GM21423 (cell line): ENCODE results near the gene SEC14L1.

Experiments used
- ATAC-seq: cut with Tn5 transposase; IDR thresholded peaks from one replicate; pipeline ENCODE4 v1.9.1; 2021; ENCODE audit warnings: mild to moderate bottlenecking, moderate library complexity; ENCODE audit not compliant: unreplicated experiment

The SEC14L1 gene

DNA sequence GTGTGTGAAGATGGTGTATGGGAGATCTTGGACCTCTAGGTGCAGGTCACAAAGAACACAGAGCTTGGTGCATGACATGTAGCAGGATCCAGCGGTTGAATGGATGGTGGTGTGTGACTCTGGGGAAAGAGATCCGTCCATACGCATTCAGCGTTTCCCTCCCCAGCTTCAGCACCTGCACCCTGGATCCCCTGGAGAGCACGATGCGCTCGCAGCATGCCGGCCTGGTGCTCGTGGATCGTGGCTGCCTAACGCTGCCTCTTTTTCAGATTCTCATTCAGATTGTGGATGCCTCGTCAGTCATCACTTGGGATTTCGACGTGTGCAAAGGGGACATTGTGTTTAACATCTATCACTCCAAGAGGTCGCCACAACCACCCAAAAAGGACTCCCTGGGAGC is 70.9 kb downstream of the SEC14L1 start:
- no peak for ATAC-seq

DNA sequence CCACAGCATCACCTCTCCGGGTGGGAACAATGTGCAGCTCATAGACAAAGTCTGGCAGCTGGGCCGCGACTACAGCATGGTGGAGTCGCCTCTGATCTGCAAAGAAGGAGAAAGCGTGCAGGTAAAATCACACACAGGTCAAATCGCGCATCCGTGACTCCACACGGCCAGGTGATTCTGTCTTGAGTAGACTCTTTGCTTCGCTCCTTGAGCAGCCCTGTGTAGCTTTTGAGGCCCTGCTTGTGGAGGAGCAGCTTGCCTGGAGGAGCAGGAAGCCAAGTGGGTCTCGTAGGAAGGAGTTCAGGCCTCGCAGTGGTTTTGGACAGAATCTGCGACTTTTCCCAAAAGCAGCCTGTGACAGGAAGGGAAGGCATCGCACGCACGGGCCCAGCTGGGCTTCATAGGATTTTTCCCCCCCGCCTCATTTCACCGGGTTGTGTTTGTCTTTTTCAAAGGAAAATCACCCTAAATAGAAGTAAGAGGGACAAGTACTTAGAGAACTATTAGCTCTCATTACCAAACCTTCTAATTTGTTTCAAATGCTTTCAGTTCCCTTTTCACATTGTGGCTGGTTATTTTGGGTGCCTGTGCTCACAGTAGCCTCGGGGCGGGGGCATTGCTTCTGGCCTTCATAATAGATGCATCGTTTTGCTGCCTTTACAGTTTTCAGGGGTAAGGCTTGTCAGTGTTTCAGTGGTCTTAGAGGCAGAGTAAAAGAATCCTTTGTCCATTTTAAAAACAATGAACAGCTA is 71.5 kb downstream of the SEC14L1 start:
- peak; percentile 85 for ATAC-seq

DNA sequence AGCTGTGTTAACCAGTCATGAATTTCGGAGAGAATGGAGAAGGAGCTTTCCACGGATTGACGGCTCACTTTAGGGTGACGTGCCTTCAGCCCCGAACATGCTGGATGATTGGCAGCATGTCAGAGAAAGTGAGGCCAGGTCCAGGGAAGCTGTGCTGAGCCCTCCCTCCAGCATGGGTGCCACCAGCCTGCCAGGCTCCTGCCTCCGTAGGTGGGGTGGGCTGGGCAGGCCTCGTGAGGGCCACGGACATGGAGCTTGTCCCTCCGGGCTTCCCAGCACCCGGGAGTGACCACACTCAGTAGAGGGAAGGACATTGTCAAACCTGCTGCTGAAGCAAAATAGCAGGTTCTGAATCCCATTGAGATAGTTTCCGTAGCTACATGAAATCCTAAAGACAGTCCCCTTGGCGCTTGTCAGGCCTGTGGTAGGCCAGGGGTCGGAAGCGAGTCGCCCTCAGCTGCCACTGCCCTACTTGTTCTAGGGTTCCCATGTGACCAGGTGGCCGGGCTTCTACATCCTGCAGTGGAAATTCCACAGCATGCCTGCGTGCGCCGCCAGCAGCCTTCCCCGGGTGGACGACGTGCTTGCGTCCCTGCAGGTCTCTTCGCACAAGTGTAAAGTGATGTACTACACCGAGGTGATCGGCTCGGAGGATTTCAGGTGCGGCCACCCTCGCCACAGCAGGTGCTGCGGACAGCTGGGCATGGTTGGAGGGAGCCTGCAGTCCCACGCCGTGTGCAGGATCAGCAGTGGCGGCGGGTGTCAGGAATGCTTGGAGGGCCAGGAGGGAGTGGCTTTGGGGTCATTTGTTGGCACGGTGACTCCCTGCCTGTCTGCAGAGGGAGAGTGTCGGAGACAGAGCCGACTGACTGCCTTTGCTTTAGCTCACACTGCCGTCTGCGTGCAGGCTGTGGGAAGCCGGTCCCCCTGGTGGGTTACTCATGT is 72.3 kb downstream of the SEC14L1 start:
- ATAC-seq, result no peak

DNA sequence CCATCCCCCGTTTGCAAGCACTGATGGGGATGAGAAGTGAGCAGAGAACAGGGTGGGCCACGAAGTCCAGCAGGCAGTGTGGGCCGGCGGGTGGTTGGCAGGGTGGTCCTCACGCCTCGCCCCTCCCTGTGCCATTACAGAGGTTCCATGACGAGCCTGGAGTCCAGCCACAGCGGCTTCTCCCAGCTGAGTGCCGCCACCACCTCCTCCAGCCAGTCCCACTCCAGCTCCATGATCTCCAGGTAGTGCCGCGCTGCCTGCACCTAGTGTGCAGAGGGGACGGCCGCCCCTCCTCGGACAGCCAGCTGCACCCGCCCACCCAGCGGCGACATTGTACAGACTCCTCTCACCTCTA is 73.0 kb downstream of the SEC14L1 start:
- ATAC-seq, result no peak

DNA sequence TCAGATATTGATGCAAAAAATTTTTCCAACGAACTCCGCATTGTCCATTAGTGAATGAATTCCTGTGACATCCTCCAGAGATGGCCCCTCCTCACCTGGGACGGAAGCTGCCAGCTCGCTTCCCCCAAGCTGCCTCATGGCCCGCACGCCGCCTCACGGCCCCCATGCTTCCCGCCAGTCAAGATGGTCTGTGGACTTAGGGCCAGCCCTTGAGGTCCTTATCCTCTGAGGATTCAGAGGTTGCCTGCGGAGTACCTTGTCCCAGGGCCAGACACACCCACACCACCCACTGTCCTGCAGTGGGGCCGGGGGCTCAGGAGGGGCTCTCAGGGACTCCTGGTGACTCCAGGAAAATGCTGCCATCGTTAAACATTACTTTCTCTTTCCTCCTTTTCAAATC is 73.6 kb downstream of the SEC14L1 start:
- no peak for ATAC-seq

DNA sequence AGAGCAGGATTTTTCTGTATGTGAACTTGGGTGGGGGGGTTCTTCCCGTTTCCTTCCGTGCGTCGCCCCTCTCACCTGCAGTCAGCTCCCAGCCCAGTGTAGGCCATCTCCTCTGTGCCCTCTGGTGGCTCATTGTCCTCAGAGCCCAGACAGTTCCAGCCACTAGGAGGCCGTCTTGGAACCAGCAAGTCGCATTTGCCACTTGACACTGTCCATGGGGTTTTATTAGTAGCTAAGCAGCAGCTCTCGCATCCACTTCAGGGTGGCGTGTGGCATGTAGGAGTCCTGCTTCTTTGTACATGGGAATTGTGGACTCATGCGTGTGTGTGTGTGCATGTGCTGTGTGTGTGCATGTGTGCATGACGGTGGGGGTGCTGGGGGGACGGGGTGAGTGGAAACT is 74.0 kb downstream of the SEC14L1 start:
- ATAC-seq, result no peak

DNA sequence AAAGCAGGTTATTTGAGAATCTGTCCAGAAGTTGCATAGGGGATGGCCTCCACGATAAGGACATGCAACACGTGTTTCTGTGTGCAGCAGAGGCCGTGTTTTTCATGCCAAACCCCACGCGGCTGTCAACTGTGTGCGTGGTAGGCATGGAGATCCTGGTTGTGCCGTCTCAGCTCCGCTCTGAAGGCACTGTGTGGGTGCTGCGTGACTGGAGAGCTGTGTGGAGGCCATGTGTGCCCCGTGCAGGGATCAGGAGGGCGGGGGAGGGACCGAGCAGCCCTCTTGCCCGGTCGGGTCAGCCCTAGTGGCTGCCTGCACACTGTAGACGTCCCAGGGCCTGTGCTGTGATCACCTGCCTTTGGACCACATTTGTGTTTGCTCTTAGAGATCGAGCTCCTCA is 74.5 kb downstream of the SEC14L1 start:
- ATAC-seq, result no peak

DNA sequence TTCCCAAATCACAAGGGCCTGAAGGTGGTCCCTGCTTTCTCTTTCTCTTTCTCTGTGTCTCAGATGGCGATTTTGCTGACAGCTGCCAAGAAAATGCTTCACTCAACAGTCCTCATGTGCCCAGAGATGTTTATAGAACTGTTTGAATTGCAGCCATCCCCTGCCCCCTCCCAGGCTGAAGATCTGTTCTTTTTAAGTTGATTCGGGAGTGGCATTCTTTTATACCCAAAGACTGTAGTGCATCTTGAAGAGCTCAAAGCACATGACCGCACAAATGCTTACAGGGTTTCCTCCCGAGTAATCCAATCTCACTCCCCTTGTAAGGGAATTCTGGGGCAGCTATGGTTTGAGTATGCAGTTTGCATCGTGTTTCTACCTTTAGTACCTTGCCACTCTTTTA is 75.7 kb downstream of the SEC14L1 start:
- no peak for ATAC-seq

DNA sequence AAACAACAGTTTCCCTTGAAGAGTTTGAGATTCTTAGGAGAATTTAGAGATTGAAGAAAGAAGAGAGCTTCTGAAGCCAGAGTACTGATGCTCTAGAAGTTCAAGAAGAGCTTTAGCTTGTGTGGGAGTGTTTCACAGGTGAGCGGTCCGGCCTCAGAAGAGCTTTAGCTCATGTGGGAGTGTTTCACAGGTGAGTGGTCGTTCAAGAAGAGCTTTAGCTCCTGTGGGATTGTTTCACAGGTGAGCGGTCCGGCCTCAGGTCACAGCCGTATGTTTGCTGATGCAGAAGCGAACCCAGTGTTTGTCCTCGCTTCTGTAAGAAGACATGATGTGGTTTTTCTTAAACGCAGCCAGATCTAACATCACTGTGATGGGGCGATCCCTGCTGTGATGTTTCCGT is 76.4 kb downstream of the SEC14L1 start:
- no peak for ATAC-seq

DNA sequence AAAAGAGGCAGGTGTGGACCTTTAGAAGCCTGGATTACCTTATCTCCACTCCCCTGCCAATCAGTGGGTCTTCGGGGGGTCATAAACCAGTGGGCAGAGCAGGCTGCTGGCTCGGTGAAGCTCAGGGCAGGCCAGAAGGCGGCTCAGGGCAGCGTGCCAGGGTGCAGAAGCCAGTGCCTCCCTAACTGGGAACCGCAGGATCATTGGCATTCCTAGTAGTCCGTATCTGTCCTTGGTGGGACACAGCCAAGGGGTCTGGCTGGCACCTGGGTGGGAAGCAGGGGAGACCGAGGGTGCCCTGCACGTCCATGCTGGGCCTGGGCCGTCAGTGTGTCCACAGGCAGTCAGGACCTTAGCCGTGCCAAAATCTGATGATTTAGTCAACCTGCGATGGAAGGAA is 76.8 kb downstream of the SEC14L1 start:
- ATAC-seq, result no peak

DNA sequence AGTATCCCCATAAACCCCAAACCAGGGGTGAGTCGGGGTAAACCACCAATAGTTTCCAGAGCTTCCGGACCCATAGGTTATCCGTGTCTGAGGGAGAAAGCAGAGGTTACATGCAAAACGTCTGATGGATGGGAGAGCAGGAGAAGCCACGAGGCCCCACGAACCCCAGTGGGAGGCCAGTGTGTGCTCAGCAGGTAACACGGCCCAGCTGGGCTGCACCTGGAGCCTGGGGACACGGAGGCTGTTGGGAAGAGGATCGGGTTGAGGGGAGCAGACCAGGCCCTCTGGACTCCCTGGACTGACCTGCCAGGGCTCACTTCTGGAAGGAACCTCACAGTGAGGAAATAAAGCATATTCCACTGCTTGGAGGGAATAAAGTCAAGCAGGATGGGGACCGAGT is 78.1 kb downstream of the SEC14L1 start:
- ATAC-seq, result no peak

DNA sequence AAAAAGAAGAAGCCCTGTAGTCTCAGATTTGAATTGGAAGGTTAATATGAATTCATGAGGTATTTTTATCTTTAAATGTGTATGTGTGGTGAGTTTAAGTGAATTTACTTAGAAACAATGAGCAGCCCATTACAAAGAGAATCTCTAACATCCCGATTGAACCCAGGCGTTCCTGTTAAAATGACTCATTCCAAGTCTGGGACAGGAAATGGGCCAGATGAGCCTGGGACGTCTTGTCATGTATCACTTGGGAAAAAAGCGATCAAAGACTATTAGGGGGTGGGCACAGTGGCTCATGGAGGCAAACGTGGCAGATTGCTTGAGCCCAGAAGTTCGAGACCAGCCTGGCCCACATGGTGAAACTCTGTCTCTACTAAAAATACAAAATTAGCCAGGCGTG is 81.6 kb downstream of the SEC14L1 start:
- no peak for ATAC-seq

DNA sequence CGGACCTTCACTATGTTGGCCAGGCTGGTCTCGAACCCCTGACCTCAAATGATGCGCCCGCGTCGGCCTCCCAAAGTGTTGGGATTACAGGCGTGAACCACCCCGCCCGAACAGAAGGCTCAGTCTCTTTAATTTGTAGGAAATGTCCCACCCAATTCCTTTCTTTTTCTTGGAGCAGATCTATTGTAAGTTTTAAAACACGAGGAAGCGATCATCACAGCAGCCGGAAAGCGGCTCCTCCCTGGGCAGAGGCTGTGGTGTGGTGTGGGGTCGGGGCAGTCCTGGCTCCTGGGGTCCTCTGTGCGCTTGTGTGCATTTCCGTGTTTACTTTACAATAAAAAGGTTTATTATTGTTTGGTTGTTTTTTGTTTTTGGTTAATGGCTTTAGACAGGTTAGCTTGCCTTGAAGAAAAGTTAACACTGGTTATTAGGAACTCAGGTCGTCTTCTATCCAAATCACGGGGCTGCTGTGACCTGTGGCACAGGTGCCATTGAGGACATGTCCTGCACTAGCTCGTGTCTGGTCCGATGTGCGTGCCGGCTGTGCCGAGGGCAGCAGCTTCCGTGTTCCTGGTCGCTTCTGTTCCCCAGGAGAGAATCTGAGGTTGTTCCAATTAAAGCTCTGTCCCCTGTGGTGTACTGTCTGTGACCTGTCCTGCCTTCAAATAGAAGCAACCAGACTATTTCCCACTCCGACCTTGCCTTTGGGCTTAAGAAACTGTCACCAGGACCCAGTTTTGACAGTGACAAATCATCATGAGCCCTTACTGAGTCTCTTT is 83.1 kb downstream of the SEC14L1 start:
- no peak for ATAC-seq

DNA sequence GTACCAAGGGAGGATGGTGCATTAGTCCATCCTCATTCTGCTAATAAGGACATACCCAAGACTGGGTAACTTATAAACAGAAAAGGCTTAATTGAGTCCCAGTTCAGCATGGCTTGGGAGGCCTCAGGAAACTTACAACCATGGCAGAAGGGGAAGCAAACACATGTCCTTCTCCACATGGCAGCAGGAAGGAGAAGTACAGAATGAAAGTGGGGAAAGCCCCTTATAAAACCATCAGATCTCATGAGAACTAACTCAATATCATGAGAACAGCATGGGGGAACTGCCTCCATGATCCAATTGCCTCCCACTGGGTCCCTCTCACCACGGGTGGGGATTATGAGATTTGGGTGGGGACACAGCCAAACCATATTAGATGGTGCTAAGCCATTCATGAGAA is 84.5 kb downstream of the SEC14L1 start:
- no peak for ATAC-seq

DNA sequence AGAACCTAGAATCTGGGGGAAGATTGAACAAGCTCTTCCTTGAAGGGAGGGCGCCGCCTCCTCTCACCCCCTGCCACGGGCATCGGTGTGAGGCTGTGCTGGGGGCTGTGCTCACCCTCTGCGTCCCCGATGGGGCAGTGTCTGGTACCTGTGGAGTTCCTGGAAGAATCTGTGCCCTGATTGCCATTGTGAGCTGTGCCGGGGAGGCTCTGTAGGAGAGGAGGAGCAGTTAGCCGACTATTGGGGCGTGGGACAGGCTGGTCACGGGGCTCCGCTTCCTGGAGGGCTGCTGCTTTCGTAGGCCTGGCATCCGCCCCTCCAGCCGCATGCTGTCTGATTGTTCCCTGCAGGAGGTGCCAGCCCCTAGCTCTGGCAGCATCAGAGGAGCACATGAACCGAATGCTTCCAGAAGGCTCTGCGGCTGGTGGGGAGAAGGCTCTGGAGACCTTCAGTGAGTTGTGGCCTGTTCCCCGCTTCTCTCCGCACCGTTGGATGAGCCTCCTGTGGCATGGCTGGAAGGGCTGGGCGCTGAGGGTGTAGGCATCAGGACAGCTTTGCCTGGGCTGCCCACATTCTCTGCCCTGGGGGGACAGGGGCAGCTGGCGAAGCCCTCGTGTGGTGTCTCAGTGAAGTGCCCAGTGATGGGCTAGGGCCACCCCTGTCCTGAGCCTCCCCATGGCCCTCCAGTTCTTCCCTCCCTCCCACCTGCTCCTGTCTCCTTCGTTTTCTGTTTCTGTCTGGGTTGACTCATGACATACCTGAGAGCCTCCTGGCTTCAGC is 86.9 kb downstream of the SEC14L1 start:
- ATAC-seq, result no peak

DNA sequence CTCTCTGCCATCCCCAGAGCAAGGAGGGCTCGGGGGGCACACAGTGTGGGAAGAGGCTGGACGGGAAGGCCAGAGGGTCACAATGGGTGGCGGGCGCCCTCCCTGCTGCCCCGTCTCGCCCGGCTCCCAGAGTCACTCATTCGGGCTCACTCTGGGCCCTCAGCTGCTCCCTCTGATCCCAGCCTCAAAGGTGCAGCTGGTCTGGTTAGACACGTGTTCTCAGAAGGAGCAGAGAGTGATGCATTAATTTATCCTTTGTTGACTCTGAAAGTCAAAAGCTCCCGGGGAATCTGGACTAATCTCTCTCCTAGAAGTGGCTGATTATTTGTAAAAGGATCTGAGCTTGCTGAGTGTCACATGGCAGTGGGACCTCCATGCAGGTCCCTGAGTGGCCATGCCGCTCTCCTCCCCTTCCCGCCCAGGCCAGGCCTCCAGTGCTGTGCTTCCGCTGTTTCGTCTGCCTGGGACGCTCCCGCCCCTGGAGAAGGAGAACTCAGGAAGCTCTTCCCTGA is 87.5 kb downstream of the SEC14L1 start:
- no peak for ATAC-seq

DNA sequence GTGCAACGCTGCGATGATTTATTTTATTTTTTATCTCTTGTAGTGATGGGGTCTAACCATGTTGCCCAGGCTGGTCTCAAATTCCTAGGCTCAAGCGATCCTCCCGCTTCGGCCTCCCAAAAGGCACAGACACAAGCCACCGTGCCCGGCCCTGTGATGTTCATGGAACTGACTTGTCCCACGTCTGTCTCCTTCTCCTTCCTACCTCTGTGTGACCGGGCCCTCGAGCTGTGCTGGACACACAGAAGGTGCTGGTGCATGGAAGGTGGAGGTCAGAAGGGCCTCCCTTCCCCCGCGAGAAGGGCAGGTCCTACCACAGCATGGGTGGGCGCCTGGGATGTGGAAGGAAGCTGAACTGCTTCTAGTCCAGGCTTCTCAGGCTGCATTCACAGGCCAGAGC is 88.0 kb downstream of the SEC14L1 start:
- ATAC-seq, result no peak

DNA sequence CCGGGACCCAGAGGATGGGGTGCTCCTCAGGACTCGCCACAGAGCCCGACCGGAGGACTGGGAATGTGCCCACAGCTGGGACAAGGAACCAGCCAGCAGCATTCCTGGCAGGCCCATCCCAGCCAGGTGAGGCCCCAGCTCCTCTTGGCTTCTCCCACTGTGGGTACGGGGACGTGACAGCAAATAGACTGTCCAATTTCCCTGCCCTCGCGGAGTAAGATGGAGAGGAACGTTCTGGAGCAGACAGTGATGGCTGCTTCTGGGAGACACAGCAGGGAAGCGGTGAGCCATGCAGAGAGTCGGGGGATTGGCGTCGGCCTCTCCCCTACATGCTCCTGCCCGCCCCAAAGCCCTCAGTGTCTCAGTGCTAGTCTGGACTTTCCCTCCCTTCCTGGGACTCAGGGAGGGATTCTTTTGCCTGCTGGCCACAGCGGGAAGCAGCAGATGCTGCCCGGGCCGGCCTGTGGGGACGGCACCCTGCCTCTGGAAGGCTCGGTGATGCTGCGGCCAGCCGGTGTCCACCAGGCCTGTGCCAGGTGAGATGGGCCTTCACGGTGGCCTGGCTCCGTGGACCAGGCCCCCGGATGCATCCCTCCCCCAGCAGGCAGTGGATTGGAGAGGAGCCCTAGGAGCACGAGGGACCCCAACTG is 89.1 kb downstream of the SEC14L1 start:
- no peak for ATAC-seq

DNA sequence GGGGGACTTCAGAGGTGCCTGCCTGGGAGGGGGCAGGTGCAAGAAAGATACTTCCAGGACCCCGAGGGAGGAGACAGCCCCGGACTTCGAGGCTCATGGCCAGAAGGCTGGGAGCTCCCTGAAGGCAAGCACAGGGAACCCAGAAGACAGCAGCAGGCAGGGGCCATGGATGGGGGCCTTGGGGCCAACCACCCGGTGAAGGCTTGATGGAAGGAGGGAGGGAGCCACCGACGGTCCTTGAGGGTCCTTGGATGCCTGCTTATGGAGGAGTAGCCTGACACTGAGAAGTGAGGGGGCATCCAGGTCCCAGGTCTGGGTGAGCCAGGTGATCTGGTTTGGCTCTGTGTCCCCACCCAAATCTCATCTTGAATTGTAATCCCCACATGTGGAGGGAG is 89.7 kb downstream of the SEC14L1 start:
- no peak for ATAC-seq
